ENCODE results near the gene STK11IP. TPM values are rescaled to one million over a fixed set of nuclear protein-coding genes. Genes with fewer than 3 reads are reported as not detected.

Gene STK11IP
- total RNA-seq, 1 donor = 22.1 TPM

- no peak for TF ChIP-seq CTCF (IDR thresholded peaks at IDR 0.05; ENCODE audit: extremely low read depth, low read depth, low read length)
- Histone ChIP-seq H3K9me3 (ENCODE audit: low read depth, low read length) (no peaks in the 10 kb centered on the region), H3K79me2 (ENCODE audit: insufficient read depth, low read length) (no peaks in the 10 kb centered on the region), H3K4me1 (ENCODE audit: insufficient read depth, low read length) (peaks cover 8% of the 10 kb centered on the region), H2AFZ (ENCODE audit: low read length) (no peak overlapping the region), H3K4me3 (ENCODE audit: insufficient read depth, low read length) (no peak overlapping the region), H3K4me2 (ENCODE audit: insufficient read depth, low read length) (no peak overlapping the region), H3K36me3 (ENCODE audit: insufficient read depth, low read length) (no peaks in the 10 kb centered on the region), H3K27ac (ENCODE audit: low read depth, low read length) (no peak overlapping the region), H4K20me1 (ENCODE audit: insufficient read depth, low read length) (no peaks in the 10 kb centered on the region), H3K27me3 (ENCODE audit: insufficient read depth, low read length) (no peaks in the 10 kb centered on the region)
- DNase-seq (ENCODE audit: insufficient read length, low spot score, missing footprints) = peak; percentile 86
These were observed 41.5 kb downstream of the STK11IP start for GRCh38 chr2:219638948-219639755.

GRCh38 chr2:219641390-219642068 lies 43.9 kb downstream of the STK11IP start:
- Histone ChIP-seq H3K36me3 (ENCODE audit: insufficient read depth, low read length) (no peaks in the 10 kb centered on the region), H3K27ac (ENCODE audit: low read depth, low read length) (no peak overlapping the region), H3K27me3 (ENCODE audit: insufficient read depth, low read length) (no peaks in the 10 kb centered on the region), H3K4me1 (ENCODE audit: insufficient read depth, low read length) (peaks cover 23% of the 10 kb centered on the region), H4K20me1 (ENCODE audit: insufficient read depth, low read length) (no peaks in the 10 kb centered on the region), H3K9me3 (ENCODE audit: low read depth, low read length) (no peaks in the 10 kb centered on the region), H3K4me3 (ENCODE audit: insufficient read depth, low read length) (no peak overlapping the region), H3K4me2 (ENCODE audit: insufficient read depth, low read length) (no peak overlapping the region), H3K79me2 (ENCODE audit: insufficient read depth, low read length) (no peaks in the 10 kb centered on the region), H2AFZ (ENCODE audit: low read length) (no peak overlapping the region)
- TF ChIP-seq CTCF (IDR thresholded peaks at IDR 0.05; ENCODE audit: extremely low read depth, low read depth, low read length) = no peak
- DNase-seq (ENCODE audit: insufficient read length, low spot score, missing footprints) = peak; percentile 69

GRCh38 chr2:219642069-219642454 lies 44.4 kb downstream of the STK11IP start:
- peak; percentile 62 for DNase-seq (ENCODE audit: insufficient read length, low spot score, missing footprints)
- no peak for TF ChIP-seq CTCF (IDR thresholded peaks at IDR 0.05; ENCODE audit: extremely low read depth, low read depth, low read length)
- no peak overlapping the region for H3K4me3 ChIP-seq (ENCODE audit: insufficient read depth, low read length)
- H3K4me2 ChIP-seq (ENCODE audit: insufficient read depth, low read length) = peak overlapping the region; percentile 28
- H2AFZ ChIP-seq (ENCODE audit: low read length) = no peak overlapping the region
- H3K9me3 ChIP-seq (ENCODE audit: low read depth, low read length) = no peaks in the 10 kb centered on the region
- no peaks in the 10 kb centered on the region for H4K20me1 ChIP-seq (ENCODE audit: insufficient read depth, low read length)
- peaks cover 23% of the 10 kb centered on the region for H3K4me1 ChIP-seq (ENCODE audit: insufficient read depth, low read length)
- H3K27me3 ChIP-seq (ENCODE audit: insufficient read depth, low read length) = no peaks in the 10 kb centered on the region
- H3K27ac ChIP-seq (ENCODE audit: low read depth, low read length) = no peak overlapping the region
- no peaks in the 10 kb centered on the region for H3K36me3 ChIP-seq (ENCODE audit: insufficient read depth, low read length)
- H3K79me2 ChIP-seq (ENCODE audit: insufficient read depth, low read length) = no peaks in the 10 kb centered on the region

- TF ChIP-seq CTCF (IDR thresholded peaks at IDR 0.05; ENCODE audit: extremely low read depth, low read depth, low read length) = peak; percentile 99
- peak; percentile 99 for DNase-seq (ENCODE audit: insufficient read length, low spot score, missing footprints)
- no peaks in the 10 kb centered on the region for H3K27me3 ChIP-seq (ENCODE audit: insufficient read depth, low read length)
- H2AFZ ChIP-seq (ENCODE audit: low read length) = peak overlapping the region; percentile 72
- no peaks in the 10 kb centered on the region for H3K9me3 ChIP-seq (ENCODE audit: low read depth, low read length)
- H3K36me3 ChIP-seq (ENCODE audit: insufficient read depth, low read length) = no peaks in the 10 kb centered on the region
- no peaks in the 10 kb centered on the region for H3K79me2 ChIP-seq (ENCODE audit: insufficient read depth, low read length)
- peak overlapping the region; percentile 28 for H3K4me2 ChIP-seq (ENCODE audit: insufficient read depth, low read length)
- H3K4me3 ChIP-seq (ENCODE audit: insufficient read depth, low read length) = no peak overlapping the region
- H3K4me1 ChIP-seq (ENCODE audit: insufficient read depth, low read length) = peaks cover 23% of the 10 kb centered on the region
- no peaks in the 10 kb centered on the region for H4K20me1 ChIP-seq (ENCODE audit: insufficient read depth, low read length)
- H3K27ac ChIP-seq (ENCODE audit: low read depth, low read length) = no peak overlapping the region
These were observed 44.9 kb downstream of the STK11IP start for GRCh38 chr2:219642465-219643083.
